Choroid plexus epithelial cell (primary cell): Measurements from ENCODE around the gene SLC9B1.
A peak's percentile ranks its signal among the peaks of the same experiment; 100 is the strongest.
"Not testable (repeated sequence)": the region's sequence is repeated elsewhere in the genome, so short reads cannot be mapped to it uniquely, and the experiment has no call there.

ENCODE experiments used
- DNase-seq: peaks from one replicate; pipeline ENCODE4 v3.0.0-alpha.2; 2010; ENCODE audit warnings: low read depth
- H3K4me3 ChIP-seq: 2 replicates; pipeline ENCODE4 v1.5.1; 2011; ENCODE audit warnings: low read depth, mild to moderate bottlenecking, control low read depth, low read length, moderate library complexity
- TF ChIP-seq, protein P1 (sequence below): conservative IDR thresholded peaks from 2 replicates; pipeline ENCODE4 v1.5.1; 2011; ENCODE audit warnings: low read depth, mild to moderate bottlenecking, control low read depth, inconsistent platforms, low read length, moderate library complexity

Gene SLC9B1

DNA sequence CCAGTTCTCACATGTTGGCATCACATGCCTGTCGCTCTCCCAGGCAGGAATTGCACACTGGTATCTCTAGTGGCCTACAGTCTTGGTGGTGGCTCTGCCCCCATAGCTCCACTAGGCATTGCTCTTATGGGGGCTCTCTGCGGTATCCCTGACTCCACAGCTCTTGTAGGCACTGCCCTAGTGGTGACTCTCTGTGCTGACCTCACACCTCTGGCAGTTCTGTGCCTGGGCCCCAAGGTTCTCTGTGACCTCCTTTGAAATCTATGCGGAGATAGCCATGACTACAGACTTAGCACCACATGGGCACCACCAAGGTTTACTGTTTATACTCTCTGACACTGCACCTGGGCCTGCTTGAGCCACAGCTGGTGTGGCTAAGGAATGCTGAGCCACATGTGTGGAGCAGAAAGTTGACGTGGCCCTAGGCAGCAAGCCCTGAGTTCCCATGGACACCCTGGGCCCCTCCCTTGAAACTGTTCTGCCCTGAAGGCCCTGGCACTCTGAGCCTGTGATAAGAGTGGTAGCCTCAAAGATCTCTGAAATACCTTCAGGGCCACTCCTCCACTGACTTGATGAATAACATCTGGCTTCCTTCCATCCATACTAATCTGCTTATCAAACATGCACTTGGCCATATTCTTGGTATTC is 8.0 kb downstream of the SLC9B1 start:
- DNase-seq = peak; percentile 57

DNA sequence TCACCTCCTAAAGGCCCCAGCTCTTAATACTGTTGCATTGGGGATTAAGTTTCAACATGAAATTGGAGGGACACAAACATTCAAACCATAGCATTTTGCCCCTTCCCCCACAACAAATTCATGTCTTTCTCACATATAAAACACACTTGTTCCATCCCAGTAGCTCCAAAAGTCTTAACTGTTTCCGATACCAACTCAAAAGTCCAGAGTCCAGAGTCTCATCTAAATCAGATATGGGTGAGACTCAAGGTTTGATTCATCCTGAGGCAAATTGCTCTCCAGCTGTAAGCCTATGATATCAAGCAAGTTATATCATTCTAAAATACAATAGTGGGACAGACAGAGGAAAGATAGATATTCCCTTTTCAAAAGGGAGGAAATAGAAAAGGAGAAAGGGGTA is 8.7 kb downstream of the SLC9B1 start:
- no peak overlapping the region for H3K4me3 ChIP-seq
- no peak for DNase-seq
- TF ChIP-seq, protein P1, sequence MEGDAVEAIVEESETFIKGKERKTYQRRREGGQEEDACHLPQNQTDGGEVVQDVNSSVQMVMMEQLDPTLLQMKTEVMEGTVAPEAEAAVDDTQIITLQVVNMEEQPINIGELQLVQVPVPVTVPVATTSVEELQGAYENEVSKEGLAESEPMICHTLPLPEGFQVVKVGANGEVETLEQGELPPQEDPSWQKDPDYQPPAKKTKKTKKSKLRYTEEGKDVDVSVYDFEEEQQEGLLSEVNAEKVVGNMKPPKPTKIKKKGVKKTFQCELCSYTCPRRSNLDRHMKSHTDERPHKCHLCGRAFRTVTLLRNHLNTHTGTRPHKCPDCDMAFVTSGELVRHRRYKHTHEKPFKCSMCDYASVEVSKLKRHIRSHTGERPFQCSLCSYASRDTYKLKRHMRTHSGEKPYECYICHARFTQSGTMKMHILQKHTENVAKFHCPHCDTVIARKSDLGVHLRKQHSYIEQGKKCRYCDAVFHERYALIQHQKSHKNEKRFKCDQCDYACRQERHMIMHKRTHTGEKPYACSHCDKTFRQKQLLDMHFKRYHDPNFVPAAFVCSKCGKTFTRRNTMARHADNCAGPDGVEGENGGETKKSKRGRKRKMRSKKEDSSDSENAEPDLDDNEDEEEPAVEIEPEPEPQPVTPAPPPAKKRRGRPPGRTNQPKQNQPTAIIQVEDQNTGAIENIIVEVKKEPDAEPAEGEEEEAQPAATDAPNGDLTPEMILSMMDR = no peak

More for the DNA sequence above, 8.0 kb downstream of the SLC9B1 start:
- H3K4me3 ChIP-seq = no peak overlapping the region
- TF ChIP-seq, protein P1 = no peak

DNA sequence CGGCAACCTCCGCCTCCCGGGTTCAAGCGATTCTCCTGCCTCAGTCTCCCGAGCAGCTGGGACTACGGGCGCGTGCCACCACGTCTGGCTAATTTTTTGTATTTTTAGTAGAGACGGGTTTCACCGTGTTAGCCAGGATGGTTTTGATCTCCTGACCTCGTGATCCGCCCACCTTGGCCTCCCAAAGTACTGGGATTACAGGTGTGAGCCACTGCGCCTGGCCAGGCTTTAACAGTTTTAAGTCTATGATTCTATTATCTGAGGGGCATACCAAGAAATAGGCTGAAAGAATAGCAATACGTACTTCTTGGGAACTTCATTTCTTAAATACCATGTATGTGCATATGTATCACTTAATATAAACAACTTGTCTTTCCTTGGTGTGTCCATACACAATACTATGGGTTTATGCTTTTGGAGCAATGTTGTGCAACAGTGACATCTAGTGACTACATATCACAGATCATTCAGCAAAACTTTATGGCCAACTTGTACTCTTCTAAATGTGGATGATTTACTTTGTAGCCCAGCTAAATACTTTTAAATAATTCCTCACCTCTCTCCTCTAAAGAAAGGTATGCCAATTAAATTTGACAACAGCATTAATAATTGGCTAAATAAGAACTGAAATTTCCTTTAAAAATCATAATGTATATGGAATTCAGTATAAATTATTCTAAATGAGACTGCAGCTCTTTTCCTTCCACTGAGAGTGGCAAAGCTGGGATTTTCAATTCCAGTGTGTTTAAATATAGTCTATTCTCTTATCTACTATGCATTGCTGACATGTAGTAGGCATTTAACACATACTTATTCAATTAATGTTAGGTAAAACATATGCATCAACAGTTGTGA is 10.4 kb downstream of the SLC9B1 start:
- TF ChIP-seq, protein P1 = peak; percentile 73
- H3K4me3 ChIP-seq = no peak overlapping the region
- DNase-seq = peak; percentile 92

DNA sequence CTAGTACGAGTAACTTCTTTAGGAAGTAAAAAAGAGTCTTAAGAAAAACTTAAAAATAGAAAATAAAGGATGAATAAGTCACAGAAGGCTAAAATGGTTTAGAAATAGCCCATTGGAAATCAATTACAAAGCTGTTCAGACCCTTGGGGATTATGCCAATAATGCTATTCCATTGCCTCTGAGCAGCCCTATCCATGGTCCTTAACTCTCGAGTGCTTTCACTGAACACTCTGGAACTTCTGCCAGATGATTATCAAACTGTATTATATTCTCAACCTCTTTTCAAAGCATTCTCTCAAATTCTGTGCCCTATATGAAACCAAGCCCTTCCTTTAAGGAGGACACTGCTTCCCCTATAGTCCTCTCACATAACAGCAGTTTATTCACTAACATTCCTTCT is 17.0 kb downstream of the SLC9B1 start:
- TF ChIP-seq, protein P1 = no peak
- peak; percentile 52 for DNase-seq
- H3K4me3 ChIP-seq = no peak overlapping the region

DNA sequence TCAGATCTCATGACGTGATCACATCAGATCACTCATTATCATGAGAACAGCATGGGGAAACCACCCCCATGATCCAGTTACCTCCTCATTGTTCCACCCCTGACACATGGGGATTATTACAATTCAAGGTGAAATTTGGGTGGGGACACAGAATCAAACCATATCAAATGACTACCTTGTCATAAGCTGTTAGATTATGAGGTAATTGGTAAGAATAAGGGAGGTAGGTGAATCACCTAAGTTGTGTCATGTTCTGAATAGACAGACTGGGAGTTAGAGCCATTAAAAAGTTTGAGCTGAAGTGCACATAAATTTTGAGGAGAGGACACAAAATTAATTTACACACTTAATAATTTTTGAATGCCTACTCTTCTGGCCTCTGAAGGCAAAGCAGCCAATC is 24.7 kb downstream of the SLC9B1 start:
- DNase-seq = no peak
- H3K4me3 ChIP-seq = no peak overlapping the region
- TF ChIP-seq, protein P1 = no peak

DNA sequence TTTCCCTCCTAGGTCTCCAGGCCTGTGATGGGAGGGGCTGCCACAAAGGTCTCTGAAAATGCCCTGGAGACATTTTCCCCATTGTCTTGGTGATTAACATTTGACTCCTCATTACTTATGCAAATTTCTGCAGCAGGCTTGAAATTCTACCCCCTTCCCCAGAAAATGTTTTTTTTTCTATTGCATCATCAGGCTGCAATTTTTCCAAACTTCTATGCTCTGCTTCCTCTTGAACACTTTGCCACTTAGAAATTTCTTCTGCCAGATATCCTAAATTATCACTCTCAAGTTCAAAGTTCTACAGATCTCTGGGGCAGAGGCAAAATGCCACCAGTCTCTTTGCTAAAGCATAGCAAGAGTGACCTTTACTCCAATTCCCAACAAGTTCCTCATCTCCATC is 25.5 kb downstream of the SLC9B1 start:
- not testable (repeated sequence) for H3K4me3 ChIP-seq, DNase-seq

DNA sequence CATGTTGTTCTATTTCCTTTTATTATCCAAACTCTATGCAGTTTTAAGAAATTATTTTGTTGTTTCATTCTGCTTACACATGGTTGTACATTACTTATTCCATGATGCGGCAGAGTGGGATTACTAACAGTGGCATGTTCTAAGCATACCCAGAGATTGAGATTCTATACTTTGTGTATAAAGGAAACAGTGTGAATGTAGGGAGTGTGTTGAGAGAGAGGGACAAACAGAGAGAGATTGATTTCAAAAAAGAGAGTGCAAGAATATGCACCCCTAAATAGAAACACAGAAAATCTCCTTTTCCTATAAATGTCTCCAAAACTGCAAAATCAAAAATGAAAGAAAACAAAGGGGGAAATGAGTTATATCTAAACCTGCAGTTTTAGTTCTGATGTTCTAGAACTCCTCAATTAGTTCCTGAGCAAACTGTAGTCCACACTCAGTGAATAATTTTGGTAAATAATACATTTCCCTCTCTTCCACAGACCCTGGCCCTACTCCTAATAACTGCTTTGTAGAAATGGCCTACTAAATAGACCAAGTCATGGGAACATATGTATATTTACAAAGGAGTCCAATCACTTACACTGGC is 31.0 kb downstream of the SLC9B1 start:
- DNase-seq = no peak
- TF ChIP-seq, protein P1 = no peak
- H3K4me3 ChIP-seq = no peak overlapping the region
